Measurements from ENCODE around the gene ZNF397. TPM values are rescaled to one million over a fixed set of nuclear protein-coding genes. Genes with fewer than 3 reads are reported as not detected.

Gene ZNF397
- total and polyA plus RNA-seq, 2 donors (not counting 1 experiment from before 2014, with no cell fraction given), result 7.0 to 23.8 TPM

DNA sequence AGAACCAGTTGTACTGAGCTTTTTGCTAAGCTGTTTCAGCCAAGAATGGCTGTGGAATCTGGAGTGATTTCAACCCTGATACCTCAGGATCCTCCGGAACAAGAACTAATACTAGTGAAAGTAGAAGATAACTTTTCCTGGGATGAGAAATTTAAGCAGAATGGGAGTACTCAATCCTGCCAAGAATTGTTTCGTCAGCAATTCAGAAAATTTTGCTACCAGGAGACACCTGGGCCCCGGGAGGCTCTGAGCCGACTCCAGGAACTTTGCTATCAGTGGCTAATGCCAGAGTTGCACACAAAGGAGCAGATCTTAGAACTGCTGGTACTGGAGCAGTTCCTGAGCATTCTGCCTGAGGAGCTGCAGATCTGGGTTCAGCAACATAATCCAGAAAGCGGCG lies 1.6 kb downstream of the ZNF397 start:
- Histone ChIP-seq H3K79me2 (ENCODE audit: control insufficient read depth, insufficient read depth, low read length) (peaks cover 5% of the 10 kb centered on the region), H3K4me1 (ENCODE audit: control insufficient read depth, extremely low read depth, insufficient read depth, low read length) (no peaks in the 10 kb centered on the region), H3K9ac (ENCODE audit: insufficient read depth, low read length) (no peak overlapping the region), H2AFZ (ENCODE audit: low read length) (no peak overlapping the region), H3K4me3 (replicated peaks in 1 of 4; ENCODE audit: control extremely low read depth in 1 of 4, insufficient read depth in 1 of 4, low read depth in 3 of 4, low read length in 4 of 4) (no peak overlapping the region), H4K20me1 (ENCODE audit: control insufficient read depth, extremely low read depth, insufficient read depth, low read length) (no peaks in the 10 kb centered on the region), H3K9me3 (ENCODE audit: control insufficient read depth, insufficient read depth, low read depth, low read length) (peaks cover 3% of the 10 kb centered on the region), H3K36me3 (ENCODE audit: control insufficient read depth, insufficient read depth, low read length) (peaks cover 16% of the 10 kb centered on the region), H3K4me2 (ENCODE audit: extremely low read depth, insufficient read depth, low read length) (no peak overlapping the region), H3K27me3 (ENCODE audit: control insufficient read depth, insufficient read depth, low read length) (no peaks in the 10 kb centered on the region), H3K27ac (ENCODE audit: insufficient read depth, low read length) (peak overlapping the region; percentile 91)
- no peak for TF ChIP-seq EZH2 (IDR thresholded peaks at IDR 0.05; ENCODE audit: low read length, missing control alignments)
- TF ChIP-seq, protein P1, sequence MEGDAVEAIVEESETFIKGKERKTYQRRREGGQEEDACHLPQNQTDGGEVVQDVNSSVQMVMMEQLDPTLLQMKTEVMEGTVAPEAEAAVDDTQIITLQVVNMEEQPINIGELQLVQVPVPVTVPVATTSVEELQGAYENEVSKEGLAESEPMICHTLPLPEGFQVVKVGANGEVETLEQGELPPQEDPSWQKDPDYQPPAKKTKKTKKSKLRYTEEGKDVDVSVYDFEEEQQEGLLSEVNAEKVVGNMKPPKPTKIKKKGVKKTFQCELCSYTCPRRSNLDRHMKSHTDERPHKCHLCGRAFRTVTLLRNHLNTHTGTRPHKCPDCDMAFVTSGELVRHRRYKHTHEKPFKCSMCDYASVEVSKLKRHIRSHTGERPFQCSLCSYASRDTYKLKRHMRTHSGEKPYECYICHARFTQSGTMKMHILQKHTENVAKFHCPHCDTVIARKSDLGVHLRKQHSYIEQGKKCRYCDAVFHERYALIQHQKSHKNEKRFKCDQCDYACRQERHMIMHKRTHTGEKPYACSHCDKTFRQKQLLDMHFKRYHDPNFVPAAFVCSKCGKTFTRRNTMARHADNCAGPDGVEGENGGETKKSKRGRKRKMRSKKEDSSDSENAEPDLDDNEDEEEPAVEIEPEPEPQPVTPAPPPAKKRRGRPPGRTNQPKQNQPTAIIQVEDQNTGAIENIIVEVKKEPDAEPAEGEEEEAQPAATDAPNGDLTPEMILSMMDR (conservative IDR thresholded peaks at IDR 0.05 in 1 of 2, IDR thresholded peaks at IDR 0.05 in 1 of 2; ENCODE audit: low read depth in 1 of 2, low read length in 2 of 2), result no peak
- no peak for DNase-seq (ENCODE audit: low read depth in 2 of 2)

DNA sequence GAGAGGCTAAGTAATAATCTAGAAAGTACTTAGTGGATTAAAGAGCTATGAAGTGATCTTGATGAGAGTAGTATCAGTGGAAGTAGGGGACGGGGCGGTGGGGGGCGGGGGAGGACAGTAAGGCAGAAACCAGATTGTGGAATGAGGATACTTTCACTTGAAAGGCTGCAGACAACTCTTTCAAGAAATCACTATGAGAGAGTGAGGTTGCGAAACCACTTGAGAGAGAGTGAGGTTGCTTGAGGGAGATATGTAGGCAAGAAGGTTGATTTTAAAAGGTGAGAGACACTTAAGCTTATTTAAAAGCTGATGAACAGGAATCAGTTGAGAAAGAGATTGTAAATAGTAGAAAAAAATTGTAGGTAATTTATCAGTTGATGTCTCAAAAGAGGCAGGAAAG lies 3.8 kb downstream of the ZNF397 start:
- H3K4me2 ChIP-seq (ENCODE audit: extremely low read depth, insufficient read depth, low read length), result no peak overlapping the region
- H3K36me3 ChIP-seq (ENCODE audit: control insufficient read depth, insufficient read depth, low read length), result peaks cover 16% of the 10 kb centered on the region
- H4K20me1 ChIP-seq (ENCODE audit: control insufficient read depth, extremely low read depth, insufficient read depth, low read length), result no peaks in the 10 kb centered on the region
- H3K9me3 ChIP-seq (ENCODE audit: control insufficient read depth, insufficient read depth, low read depth, low read length), result peaks cover 3% of the 10 kb centered on the region
- H3K4me1 ChIP-seq (ENCODE audit: control insufficient read depth, extremely low read depth, insufficient read depth, low read length), result no peaks in the 10 kb centered on the region
- peaks cover 5% of the 10 kb centered on the region for H3K79me2 ChIP-seq (ENCODE audit: control insufficient read depth, insufficient read depth, low read length)
- no peak overlapping the region for H3K9ac ChIP-seq (ENCODE audit: insufficient read depth, low read length)
- no peak for TF ChIP-seq EZH2 (IDR thresholded peaks at IDR 0.05; ENCODE audit: low read length, missing control alignments)
- TF ChIP-seq, protein P1 (conservative IDR thresholded peaks at IDR 0.05 in 1 of 2, IDR thresholded peaks at IDR 0.05 in 1 of 2; ENCODE audit: low read depth in 1 of 2, low read length in 2 of 2), result no peak
- no peak for DNase-seq (ENCODE audit: low read depth in 2 of 2)
- no peak overlapping the region for H3K4me3 ChIP-seq (replicated peaks in 1 of 4; ENCODE audit: control extremely low read depth in 1 of 4, insufficient read depth in 1 of 4, low read depth in 3 of 4, low read length in 4 of 4)
- H3K27ac ChIP-seq (ENCODE audit: insufficient read depth, low read length), result no peak overlapping the region
- no peaks in the 10 kb centered on the region for H3K27me3 ChIP-seq (ENCODE audit: control insufficient read depth, insufficient read depth, low read length)
- no peak overlapping the region for H2AFZ ChIP-seq (ENCODE audit: low read length)

DNA sequence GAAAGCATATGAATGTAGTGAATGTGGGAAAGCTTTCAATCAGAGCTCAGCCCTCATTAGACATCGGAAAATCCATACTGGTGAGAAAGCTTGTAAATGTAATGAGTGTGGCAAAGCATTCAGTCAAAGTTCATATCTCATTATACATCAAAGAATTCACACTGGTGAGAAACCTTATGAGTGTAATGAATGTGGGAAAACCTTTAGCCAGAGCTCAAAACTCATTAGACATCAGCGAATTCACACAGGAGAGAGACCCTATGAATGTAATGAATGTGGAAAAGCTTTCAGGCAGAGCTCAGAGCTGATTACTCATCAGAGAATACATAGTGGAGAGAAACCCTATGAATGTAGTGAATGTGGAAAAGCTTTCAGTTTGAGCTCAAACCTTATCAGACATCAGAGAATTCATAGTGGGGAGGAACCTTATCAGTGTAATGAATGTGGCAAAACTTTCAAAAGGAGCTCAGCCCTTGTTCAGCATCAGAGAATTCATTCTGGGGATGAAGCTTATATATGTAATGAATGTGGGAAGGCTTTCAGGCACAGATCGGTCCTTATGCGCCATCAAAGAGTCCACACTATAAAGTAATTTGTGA lies 5.0 kb downstream of the ZNF397 start:
- Histone ChIP-seq H2AFZ (ENCODE audit: low read length) (no peak overlapping the region), H3K4me3 (replicated peaks in 1 of 4; ENCODE audit: control extremely low read depth in 1 of 4, insufficient read depth in 1 of 4, low read depth in 3 of 4, low read length in 4 of 4) (no peak overlapping the region), H3K27me3 (ENCODE audit: control insufficient read depth, insufficient read depth, low read length) (no peaks in the 10 kb centered on the region), H3K79me2 (ENCODE audit: control insufficient read depth, insufficient read depth, low read length) (peaks cover 5% of the 10 kb centered on the region), H3K4me1 (ENCODE audit: control insufficient read depth, extremely low read depth, insufficient read depth, low read length) (no peaks in the 10 kb centered on the region), H3K9me3 (ENCODE audit: control insufficient read depth, insufficient read depth, low read depth, low read length) (peaks cover 3% of the 10 kb centered on the region), H4K20me1 (ENCODE audit: control insufficient read depth, extremely low read depth, insufficient read depth, low read length) (no peaks in the 10 kb centered on the region), H3K27ac (ENCODE audit: insufficient read depth, low read length) (no peak overlapping the region), H3K36me3 (ENCODE audit: control insufficient read depth, insufficient read depth, low read length) (peaks cover 16% of the 10 kb centered on the region), H3K4me2 (ENCODE audit: extremely low read depth, insufficient read depth, low read length) (no peak overlapping the region), H3K9ac (ENCODE audit: insufficient read depth, low read length) (no peak overlapping the region)
- no peak for DNase-seq (ENCODE audit: low read depth in 2 of 2)
- TF ChIP-seq EZH2 (IDR thresholded peaks at IDR 0.05; ENCODE audit: low read length, missing control alignments), result no peak
- TF ChIP-seq, protein P1 (conservative IDR thresholded peaks at IDR 0.05 in 1 of 2, IDR thresholded peaks at IDR 0.05 in 1 of 2; ENCODE audit: low read depth in 1 of 2, low read length in 2 of 2), result no peak

Data from fibroblast of lung (primary cell).